Panc1 (cell line): ENCODE results near the gene RETREG1. TPM values are rescaled to one million over a fixed set of nuclear protein-coding genes. Genes with fewer than 3 reads are reported as not detected.

Experiments
- ATAC-seq: fragments of 200-7000 bp; cut with Tn5 transposase; 2 replicates; pipeline ENCODE4 v1.9.1; 2020; ENCODE audit warnings: mild to moderate bottlenecking, moderate library complexity
- BruUV-seq: library from RNA; stranded (reverse); fragments of 400-500 nt; replicated peaks from 2 replicates; lab custom pipeline; 2021; lab: Mats Ljungman, UMichigan
- CTCF ChIA-PET: fragments of 300-600 bp; sonication (Branson Sonifier 250); formaldehyde crosslinking; loops from one replicate; lab custom pipeline; 2022; ENCODE audit warnings: antibody characterized with exemption; lab: Charles Lee
- POLR2A ChIA-PET: fragments of 300-600 bp; sonication (Branson Sonifier 250); formaldehyde crosslinking; loops from one replicate; lab custom pipeline; 2022; ENCODE audit warnings: antibody characterized with exemption; lab: Charles Lee
- DNase-seq: peaks from one replicate; pipeline ENCODE4 v3.0.0-alpha.2; 2010; ENCODE audit warnings: low read depth, low spot score
- H3K27ac ChIP-seq: 2 replicates; pipeline ENCODE4 v1.5.1; 2011; ENCODE audit warnings: mild to moderate bottlenecking, low read length, inconsistent platforms
- H3K27me3 ChIP-seq: fragments of 200-500 bp; sonication (Bioruptor generic); 2 replicates; pipeline ENCODE4 v1.6.0; 2014; ENCODE audit warnings: low read length, inconsistent platforms; ENCODE audit not compliant: control insufficient read depth, insufficient read depth
- H3K36me3 ChIP-seq: fragments of 200-500 bp; sonication (Bioruptor generic); 2 replicates; pipeline ENCODE4 v1.5.1; 2014; ENCODE audit warnings: inconsistent platforms, mild to moderate bottlenecking, low read length, moderate library complexity; ENCODE audit not compliant: control insufficient read depth, insufficient read depth
- H3K4me1 ChIP-seq: 2 replicates; pipeline ENCODE4 v1.5.1; 2011; ENCODE audit warnings: inconsistent platforms, mild to moderate bottlenecking, low read length, moderate library complexity; ENCODE audit not compliant: control insufficient read depth, insufficient read depth
- H3K4me3 ChIP-seq, 2 experiments: 2 replicates each; pipeline ENCODE4 v1.5.1; 2011 to 2012; ENCODE audit warnings: low read depth in 2 of 2, low read length in 2 of 2, mild to moderate bottlenecking in 2 of 2, inconsistent platforms in 1 of 2, moderate library complexity in 1 of 2
- H3K9me3 ChIP-seq: fragments of 200-500 bp; sonication (Bioruptor generic); 2 replicates; pipeline ENCODE4 v1.5.1; 2014; ENCODE audit warnings: low read depth, mild to moderate bottlenecking, inconsistent platforms, low read length, moderate library complexity; ENCODE audit not compliant: control insufficient read depth, insufficient read depth
- CTCF ChIP-seq: fragments of 450-650 bp; IDR thresholded peaks from 2 replicates; pipeline ENCODE4 v1.5.1; 2017; ENCODE audit warnings: mild to moderate bottlenecking
- POLR2AphosphoS5 ChIP-seq: IDR thresholded peaks from 2 replicates; pipeline ENCODE4 v1.6.1; 2012; ENCODE audit warnings: mild to moderate bottlenecking, low read depth, low read length, moderate library complexity
- REST ChIP-seq, 2 experiments: IDR thresholded peaks; 2 replicates each; pipeline ENCODE4 v1.6.1; 2011 to 2012; ENCODE audit warnings: low read depth in 2 of 2, control low read depth in 1 of 2, low read length in 1 of 2, mild to moderate bottlenecking in 1 of 2, moderate library complexity in 1 of 2; ENCODE audit not compliant: insufficient read depth in 1 of 2
- SIN3A ChIP-seq: IDR thresholded peaks from 2 replicates; pipeline ENCODE4 v1.6.1; 2012; ENCODE audit warnings: low read depth, mild to moderate bottlenecking, low read length, moderate library complexity, borderline replicate concordance; ENCODE audit not compliant: insufficient read depth
- TCF7L2 ChIP-seq: IDR thresholded peaks from 2 replicates; pipeline ENCODE4 v1.6.1; 2011; ENCODE audit warnings: mild to moderate bottlenecking, low read depth, low read length, inconsistent platforms
- in situ Hi-C: cut with HindIII; loops from 2 replicates; pipeline ENCODE4 v1.10.0; 2016; ENCODE audit warnings: low sequenced_read_pairs, low pct_unique_long_range_greater_than_20kb
- intact Hi-C: fragments of 100-400 bp; cut with micrococcal nuclease; formaldehyde crosslinking; loops from one replicate; pipeline ENCODE4 v1.10.0; 2022; ENCODE audit not compliant: unreplicated experiment
- total RNA-seq: library from RNA; stranded (reverse); gene quantifications from one replicate; pipeline ENCODE4 v1.2.1, GENCODE V29; 2021; ENCODE audit not compliant: unreplicated experiment

The RETREG1 gene
- total RNA-seq, 1 experiment from 2014 or later, result 0.74 TPM

DNA sequence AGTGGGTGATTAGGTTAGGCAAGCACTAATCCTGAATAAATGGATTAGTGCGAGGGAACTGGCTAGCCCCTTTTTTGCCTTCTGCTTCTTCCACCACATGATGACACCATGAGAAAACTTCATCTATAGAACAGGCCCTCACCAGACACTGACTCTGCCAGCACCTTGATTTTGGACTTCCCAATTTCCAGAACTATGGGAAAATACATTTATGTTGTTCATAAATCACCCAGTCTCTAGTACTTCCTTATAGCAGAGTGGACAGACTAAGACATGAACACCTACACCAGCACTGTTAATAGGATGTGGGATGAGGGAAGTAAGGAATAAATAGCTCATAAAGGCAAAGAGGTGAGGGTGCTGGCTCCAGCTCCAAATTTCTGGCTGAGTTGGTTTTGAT lies 152.6 kb downstream of the RETREG1 start:
- Histone ChIP-seq H3K9me3 (no peaks in the 10 kb centered on the region), H3K4me1 (peaks cover 20% of the 10 kb centered on the region), H3K27ac (0 out of 2 replicates have a peak overlapping the region, but pooled peaks have one; percentile 87), H3K36me3 (peaks cover 23% of the 10 kb centered on the region), H3K27me3 (no peaks in the 10 kb centered on the region), H3K4me3 (peak overlapping the region; percentile 94 to 96)
- DNase-seq (no peak), ATAC-seq (no peak)
- intact Hi-C loops, result no loop called here
- ChIA-PET POLR2A (no interaction called here), CTCF (no interaction called here)
- BruUV-seq, result no TSS peak
- in situ Hi-C loops, result no loop called here
- TF ChIP-seq TCF7L2 (no peak), CTCF (no peak)

DNA sequence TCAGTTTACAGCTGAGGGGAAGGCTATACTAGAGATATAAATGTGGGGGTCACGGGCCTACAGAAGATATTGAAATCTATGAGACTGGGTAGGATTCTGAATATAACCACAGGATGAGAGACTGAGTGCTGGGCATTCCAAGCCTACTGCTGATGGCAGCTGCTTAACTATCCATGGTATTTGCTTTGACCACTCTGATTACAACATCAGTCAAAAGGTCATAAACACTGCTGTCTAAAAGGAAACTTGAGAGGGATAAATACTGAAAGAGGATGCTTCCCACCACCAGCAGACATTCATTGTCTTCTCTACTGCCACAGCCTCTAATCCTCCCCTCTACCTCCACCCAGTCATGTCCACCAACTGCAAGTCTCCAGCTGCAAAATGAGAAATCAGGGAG lies 155.0 kb downstream of the RETREG1 start:
- in situ Hi-C loops (no loop called here), intact Hi-C loops (no loop called here)
- ChIA-PET POLR2A (no interaction called here), CTCF (no interaction called here)
- Histone ChIP-seq H3K4me1 (peaks cover 11% of the 10 kb centered on the region; the same call in 1 of the 2 replicates), H3K4me3 (no peak overlapping the region), H3K27me3 (no peaks in the 10 kb centered on the region), H3K9me3 (no peaks in the 10 kb centered on the region), H3K27ac (no peak overlapping the region), H3K36me3 (peaks cover 40% of the 10 kb centered on the region)
- no peak for TF ChIP-seq REST (IDR thresholded peaks at IDR 0.05; ENCODE audit: insufficient read depth in 1 of 2, low read depth in 2 of 2, low read length in 1 of 2)
- TF ChIP-seq SIN3A, result no peak
- TF ChIP-seq POLR2AphosphoS5, result no peak
- no peak for TF ChIP-seq CTCF
- no peak for TF ChIP-seq TCF7L2
- BruUV-seq, result no TSS peak
- ATAC-seq, result no peak
- no peak for DNase-seq
